Epithelial cell of proximal tubule (primary cell): ENCODE results near the gene GEMIN2. TPM values are rescaled to one million over a fixed set of nuclear protein-coding genes. Genes with fewer than 3 reads are reported as not detected.

Experiments used
- total RNA-seq: library from RNA; depleted of rRNA; stranded (reverse); fragments of >200 nt; gene quantifications from 2 replicates; pipeline ENCODE4 v1.2.3, GENCODE V29; 2015

GEMIN2 gene
- total RNA-seq, 1 donor from 2014 or later = 51.9 TPM

Other genes starting within 250 kb of the GEMIN2 start
- gene SEC23A, start 11.1 kb upstream of the GEMIN2 start, total RNA-seq = 80.5 and 86.1 TPM in 2 replicates
- gene TRAPPC6B, start 56.0 kb downstream of the GEMIN2 start, total RNA-seq = 12.3 and 12.9 TPM in 2 replicates
- gene PNN, start 60.9 kb downstream of the GEMIN2 start, total RNA-seq = 30.4 and 43.4 TPM in 2 replicates
- gene MIA2, start 119.6 kb downstream of the GEMIN2 start, total RNA-seq = 10.4 and 12.1 TPM in 2 replicates